HG03558 (cell line): ENCODE measurements around the gene U2AF1.
A peak's percentile ranks its signal among the peaks of the same experiment; 100 is the strongest.
"Not testable (repeated sequence)": the region's sequence is repeated elsewhere in the genome, so short reads cannot be mapped to it uniquely, and the experiment has no call there.

ENCODE experiments used
- ATAC-seq: cut with Tn5 transposase; IDR thresholded peaks from one replicate; pipeline ENCODE4 v1.9.1; 2021; ENCODE audit warnings: moderate number of reproducible peaks; ENCODE audit not compliant: unreplicated experiment; ENCODE audit errors: extremely low read depth

U2AF1 gene, protein sequence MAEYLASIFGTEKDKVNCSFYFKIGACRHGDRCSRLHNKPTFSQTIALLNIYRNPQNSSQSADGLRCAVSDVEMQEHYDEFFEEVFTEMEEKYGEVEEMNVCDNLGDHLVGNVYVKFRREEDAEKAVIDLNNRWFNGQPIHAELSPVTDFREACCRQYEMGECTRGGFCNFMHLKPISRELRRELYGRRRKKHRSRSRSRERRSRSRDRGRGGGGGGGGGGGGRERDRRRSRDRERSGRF

GRCh38 chr21:43106965-43107793 is at the start of gene U2AF1:
Gene U2AF1, minus strand, starts transcription at chr21:43107570. Its CDS starts 76 bp downstream, at chr21:43107494.
- ATAC-seq: peak; percentile 55

DNA sequence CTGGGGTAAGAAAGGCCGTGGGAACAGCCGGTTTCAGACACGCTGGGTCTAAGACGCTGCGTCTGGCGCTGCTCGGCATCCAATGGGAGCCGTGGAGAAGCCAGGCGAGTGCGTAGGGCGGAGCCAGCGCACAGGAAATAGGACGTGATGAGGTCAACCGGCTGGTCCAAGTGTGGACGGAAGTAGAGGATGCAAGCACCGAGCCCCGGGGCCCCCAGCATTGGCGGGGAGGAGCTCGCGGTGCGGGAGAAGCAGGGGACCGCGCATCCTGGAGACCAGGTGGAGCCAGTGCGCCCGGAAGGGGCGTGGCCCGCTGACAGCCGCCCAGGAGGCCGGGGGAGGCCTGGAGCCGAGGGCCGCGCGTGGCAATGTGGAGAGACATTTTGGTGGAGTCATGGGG is 46.2 kb upstream of the U2AF1 start:
- ATAC-seq: not testable (repeated sequence)

DNA sequence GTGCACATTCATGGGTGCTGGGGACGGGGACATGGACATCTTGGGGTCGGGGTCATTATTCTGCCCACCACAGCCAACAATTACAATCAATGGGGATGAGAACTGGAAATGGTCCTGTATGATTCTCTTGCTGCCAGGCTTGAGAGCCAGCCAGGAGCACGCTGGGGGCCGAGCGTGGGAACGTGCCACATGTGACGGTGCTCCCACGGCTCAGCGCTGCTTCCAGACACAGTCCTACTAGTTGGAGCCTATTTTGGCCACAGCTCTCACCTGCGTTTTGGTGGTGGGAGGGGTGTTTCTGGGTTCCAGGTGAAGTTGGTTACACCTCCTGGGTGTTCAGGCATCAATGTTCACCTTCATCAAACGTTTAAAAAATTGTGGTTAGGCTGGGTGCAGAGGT is 42.0 kb upstream of the U2AF1 start:
- ATAC-seq: not testable (repeated sequence)

DNA sequence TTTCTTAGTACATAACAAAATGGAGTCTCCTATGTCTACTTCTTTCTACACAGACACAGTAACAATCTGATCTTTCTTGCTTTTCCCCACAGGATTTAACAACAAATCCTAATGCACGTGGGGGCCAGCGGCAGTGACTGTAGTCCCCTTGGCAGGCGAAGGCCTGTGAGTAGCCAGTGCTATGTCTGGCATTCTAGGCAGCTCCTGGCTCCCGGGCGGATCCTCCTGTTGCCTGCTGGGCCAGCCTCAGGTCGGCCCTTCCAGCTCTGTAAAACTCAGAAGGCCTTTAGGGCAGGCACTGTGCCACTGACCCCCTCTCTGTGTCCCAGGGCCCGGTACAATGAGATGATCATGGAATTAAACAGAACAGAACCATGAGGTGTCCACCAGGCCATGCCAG is 40.6 kb upstream of the U2AF1 start:
- ATAC-seq: not testable (repeated sequence)

DNA sequence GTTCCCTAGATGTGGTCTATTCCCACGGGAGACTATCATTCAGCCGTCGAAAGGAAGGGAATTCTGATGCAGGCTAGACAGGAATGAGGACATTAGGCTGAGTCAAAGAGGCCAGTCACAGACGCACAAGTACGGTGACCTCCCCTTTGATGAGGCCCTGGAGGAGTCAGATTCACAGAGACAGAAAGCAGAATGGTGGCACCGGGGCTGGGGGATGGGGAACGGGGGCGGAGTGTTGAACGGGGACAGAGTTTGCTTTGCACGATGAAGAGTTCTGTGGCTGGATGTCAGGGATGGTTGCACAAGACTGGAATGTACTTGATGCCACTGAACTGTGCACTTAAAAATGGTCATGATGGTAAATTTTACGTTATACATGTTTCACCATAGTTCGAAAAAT is 39.3 kb upstream of the U2AF1 start:
- ATAC-seq: not testable (repeated sequence)

DNA sequence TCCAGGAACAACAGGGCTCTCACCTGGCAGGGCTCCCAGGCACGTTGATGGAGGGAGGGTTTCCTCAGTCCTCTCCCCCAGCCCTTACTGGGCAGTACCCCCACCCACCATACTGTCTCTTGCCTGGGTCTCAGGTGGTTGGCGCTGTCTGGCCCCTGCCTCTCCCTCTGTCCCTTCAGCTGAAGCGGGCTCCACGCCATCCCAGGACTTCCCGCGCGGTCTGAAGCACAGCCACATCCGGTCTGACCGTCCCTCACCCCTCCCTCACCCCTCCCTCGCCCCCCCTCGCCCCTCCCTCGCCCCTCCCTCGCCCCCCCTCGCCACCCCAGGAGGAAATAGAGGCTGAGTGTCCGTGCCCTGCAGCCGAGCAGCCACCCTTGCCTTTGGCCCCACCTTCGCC is 34.0 kb upstream of the U2AF1 start:
- not testable (repeated sequence) for ATAC-seq

- not testable (repeated sequence) for ATAC-seq
Measured at GRCh38 chr21:43138944-43139343, 31.6 kb upstream of the U2AF1 start.

DNA sequence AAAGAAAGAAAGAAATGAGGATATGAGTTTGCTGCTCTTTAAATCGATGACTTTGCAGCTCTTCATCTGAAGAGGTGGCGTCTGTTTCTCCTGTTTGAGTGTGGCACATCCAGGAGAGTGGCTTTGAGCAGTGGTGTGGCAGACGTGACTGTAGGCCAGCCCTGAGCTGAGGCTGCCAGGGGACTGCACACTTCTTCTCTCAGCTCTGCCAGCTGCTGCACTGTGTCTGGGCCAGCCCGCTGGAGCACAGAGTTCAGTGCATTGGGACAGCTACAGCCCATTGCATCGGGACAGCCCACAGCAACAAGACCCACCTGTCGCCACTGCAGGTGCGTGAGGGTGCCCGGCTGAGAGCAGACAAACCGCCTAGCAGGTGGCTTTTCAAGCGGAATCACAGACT is 27.1 kb upstream of the U2AF1 start:
- ATAC-seq: not testable (repeated sequence)

- ATAC-seq: not testable (repeated sequence)
Measured at GRCh38 chr21:43130094-43130493, 22.7 kb upstream of the U2AF1 start.

DNA sequence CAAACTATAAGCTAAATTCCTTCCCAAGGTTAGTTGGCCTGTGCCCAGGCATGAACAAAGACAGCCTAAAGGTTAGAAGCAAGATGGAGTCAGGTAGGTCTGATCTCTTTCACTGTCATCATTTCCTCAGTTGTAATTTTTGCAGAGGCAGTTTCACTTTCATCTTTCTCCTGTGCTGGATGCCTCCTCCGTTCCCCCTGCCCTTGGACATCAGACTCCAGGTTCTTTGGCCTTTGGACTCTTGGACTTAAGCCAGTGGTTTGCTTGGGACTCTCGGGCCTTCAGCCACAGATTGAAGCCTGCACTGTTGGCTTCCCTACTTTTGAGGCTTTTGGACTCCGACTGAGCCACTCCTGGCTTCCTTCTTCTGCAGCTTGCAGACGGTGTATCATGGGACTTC is 8.6 kb upstream of the U2AF1 start:
- not testable (repeated sequence) for ATAC-seq

DNA sequence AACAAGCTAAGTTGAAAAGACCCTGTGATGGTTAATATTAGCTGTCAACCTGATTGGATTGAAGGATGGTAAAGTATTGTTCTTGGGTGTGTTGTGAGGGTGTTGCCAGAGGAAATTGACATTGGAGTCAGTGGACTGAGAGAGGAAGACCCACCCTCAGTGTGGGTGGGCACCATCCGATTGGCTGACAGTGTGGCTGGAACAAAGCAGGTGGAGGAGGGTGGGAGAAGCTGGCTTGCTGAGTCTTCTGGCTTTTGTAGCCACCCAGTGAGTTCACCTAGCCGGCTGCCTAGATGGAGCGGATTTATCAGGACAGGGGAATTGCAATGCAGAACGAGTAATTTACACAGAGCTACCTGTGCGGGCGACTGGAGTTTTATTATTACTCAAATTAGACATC is 7.1 kb upstream of the U2AF1 start:
- not testable (repeated sequence) for ATAC-seq

DNA sequence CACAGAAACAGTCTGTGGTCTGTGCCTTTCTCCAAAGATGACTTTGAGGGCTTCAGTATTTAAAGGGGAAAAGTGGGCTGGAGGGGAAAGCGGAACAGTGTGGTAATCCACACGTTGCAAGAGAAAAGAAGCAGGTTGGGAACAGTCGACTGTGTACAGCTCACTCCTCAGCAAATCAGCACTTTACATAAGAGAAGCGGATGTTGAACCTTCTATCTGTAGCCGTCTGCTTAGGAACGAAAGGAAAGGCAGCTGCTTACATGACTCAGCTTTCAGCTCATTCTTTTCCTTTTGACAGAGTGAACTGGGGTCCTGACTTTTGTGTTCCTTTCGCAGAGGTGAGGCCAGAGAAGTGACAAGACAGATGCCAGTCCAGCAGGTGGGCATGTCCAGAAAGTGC is 1.6 kb upstream of the U2AF1 start:
- not testable (repeated sequence) for ATAC-seq

DNA sequence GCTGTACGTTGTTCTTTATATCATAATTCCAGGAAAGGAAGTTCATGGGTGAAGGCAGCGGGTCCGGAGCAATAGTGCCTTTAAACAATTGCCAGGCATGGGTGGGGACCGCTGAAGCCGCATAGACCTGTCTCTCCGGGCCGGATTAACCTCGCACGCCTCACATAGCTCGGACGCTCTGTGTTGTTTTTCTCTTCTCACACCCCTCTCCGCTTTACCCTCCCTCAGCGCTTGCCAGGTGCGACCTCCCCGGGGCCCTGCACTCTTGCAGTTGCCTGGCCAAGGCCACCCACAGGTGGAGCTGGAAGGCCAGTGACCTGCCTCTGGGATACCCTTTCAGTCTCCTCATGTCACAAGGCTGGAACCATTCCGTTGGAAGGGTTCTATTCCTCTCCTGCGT is 807 bp upstream of the U2AF1 start:
- not testable (repeated sequence) for ATAC-seq

DNA sequence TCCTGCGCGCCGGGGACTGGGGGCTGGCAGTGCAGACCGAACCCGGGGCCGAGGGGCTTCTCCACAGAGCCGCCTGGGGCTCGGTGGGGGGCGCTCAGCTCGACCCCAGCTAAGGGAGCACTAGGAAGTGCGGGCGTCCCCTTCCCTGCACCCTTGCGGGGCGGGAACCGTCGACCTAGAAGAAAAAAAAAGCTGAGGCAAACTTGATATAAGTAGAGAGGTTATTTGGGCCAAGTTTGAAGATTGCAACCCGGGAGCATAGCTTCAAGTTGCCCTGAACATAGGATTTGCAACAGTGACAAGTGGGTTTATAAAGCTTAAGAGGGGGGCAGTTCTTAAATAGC is 396 bp upstream of the U2AF1 start:
- ATAC-seq: peak; percentile 10

DNA sequence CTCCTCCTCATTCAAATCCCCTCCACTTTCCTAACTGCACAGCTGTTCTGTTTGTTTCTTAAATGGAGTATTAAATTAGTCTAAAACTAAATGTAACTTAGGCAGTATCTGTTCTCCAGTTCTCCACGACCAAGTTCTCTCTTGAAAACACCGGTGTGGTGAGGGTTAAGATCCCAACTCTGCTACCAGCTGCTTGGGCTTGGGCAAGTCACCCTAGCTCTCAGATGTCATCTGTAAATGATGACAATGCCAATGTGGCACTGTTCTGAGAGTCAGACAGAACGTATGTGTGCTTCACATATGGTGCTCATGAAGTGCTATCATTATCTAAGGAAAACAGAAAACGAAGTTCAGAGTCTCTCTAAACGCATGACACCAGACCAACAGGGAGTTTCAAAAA is 2.7 kb downstream of the U2AF1 start:
- not testable (repeated sequence) for ATAC-seq

- ATAC-seq: not testable (repeated sequence)
Measured at GRCh38 chr21:43102281-43102680, 5.1 kb downstream of the U2AF1 start.

DNA sequence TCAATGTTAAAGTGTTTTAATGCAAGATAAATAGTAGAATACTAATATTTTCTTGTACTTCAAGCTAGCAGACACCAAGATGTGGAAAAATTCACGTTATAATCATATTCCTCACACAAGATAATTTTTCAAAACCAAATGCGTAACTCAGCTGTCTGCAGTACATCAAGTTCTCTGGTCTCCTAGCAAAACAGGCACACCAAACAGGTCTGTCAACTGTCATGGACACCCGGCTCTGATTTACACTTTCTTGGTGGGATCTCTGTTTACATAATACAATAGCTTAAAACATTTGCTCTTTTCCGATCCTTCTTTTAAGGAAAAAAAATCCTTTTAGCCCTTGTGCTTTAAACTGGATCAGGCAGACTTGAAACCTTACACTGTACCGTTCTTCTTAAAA is 5.7 kb downstream of the U2AF1 start:
- ATAC-seq: not testable (repeated sequence)

- ATAC-seq: not testable (repeated sequence)
Measured at GRCh38 chr21:43101000-43101399, 6.4 kb downstream of the U2AF1 start.

DNA sequence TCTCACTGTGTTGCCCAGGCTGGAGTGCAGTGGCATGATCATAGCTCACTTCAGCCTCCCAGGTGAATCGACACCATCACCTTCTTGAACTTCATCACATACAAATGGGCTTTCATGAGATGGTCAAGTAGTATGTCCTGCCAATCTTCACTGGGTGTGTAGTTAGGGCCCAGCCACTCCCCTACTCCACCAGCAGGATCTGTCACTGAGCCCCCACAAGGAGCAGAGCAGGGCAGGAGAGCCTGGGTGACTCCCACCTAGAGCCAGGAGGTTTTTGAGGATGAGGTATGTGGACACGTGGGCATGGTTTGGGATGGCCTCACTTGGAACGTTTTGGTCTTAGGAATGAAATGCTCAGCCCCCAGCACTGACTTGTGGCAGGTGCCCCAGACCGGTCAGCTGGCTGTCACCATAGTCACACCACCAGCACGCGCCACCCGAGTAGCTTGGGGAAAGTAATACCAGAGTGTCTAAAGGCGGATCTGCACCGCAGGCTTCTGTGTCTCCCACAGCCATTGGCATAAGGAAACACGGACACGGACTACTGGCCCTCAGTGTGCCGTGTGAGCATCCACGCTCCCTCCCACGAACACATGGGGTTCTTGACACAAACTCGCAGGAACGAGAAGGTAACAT is 15.3 kb downstream of the U2AF1 start:
- not testable (repeated sequence) for ATAC-seq

- not testable (repeated sequence) for ATAC-seq
Measured at GRCh38 chr21:43090947-43091346, 16.4 kb downstream of the U2AF1 start.

- ATAC-seq: not testable (repeated sequence)
Measured at GRCh38 chr21:43089463-43089862, 17.9 kb downstream of the U2AF1 start.
